Hypothalamus (tissue), 51 donors: ENCODE measurements around the gene DDX49.
"Not testable (repeated sequence)": the region's sequence is repeated elsewhere in the genome, so short reads cannot be mapped to it uniquely, and the experiment has no call there.

Source experiments
- DNase-seq, 51 donors: peaks; one replicate each; lab custom pipeline; 2025; lab: John Stamatoyannopoulos, UW

Gene DDX49

GRCh38 chr19:18939922-18940768, 20.6 kb downstream of the DDX49 start:
- DNase-seq, result peak in 44 of 51 donors; percentile 14 to 74 (median 52)

- DNase-seq, result peak in 50 of 51 donors; percentile 7 to 87 (median 58)
Observed at GRCh38 chr19:18940769-18941627, 21.5 kb downstream of the DDX49 start, which contains the start of gene HOMER3. Gene HOMER3, minus strand, starts transcription at chr19:18941217. Its CDS starts 2,235 bp downstream, at chr19:18938982.

- DNase-seq, result peak in 13 of 51 donors; percentile 1 to 21 (median 8)
Observed at GRCh38 chr19:18941628-18942354, 22.3 kb downstream of the DDX49 start.

- no peak for DNase-seq
Observed at GRCh38 chr19:18942692-18943091, 23.2 kb downstream of the DDX49 start.

GRCh38 chr19:18943465-18943864, 23.9 kb downstream of the DDX49 start:
- DNase-seq, result peak in 2 of 51 donors; percentile 19 to 20

GRCh38 chr19:18945297-18945696, 25.8 kb downstream of the DDX49 start:
- no peak for DNase-seq

GRCh38 chr19:18946335-18946734, 26.8 kb downstream of the DDX49 start:
- DNase-seq, result no peak

GRCh38 chr19:18946918-18947317, 27.4 kb downstream of the DDX49 start:
- no peak for DNase-seq

GRCh38 chr19:18948075-18948975, 28.8 kb downstream of the DDX49 start:
- DNase-seq, result no peak

- DNase-seq, result no peak
Observed at GRCh38 chr19:18948976-18949356, 29.5 kb downstream of the DDX49 start.

- no peak for DNase-seq
Observed at GRCh38 chr19:18949858-18950257, 30.3 kb downstream of the DDX49 start.

- DNase-seq, result no peak
Observed at GRCh38 chr19:18951721-18952281, 32.3 kb downstream of the DDX49 start.

- DNase-seq, result not testable (repeated sequence)
Observed at GRCh38 chr19:18952364-18953003, 33.0 kb downstream of the DDX49 start.

- DNase-seq, result no peak
Observed at GRCh38 chr19:18954094-18954493, 34.6 kb downstream of the DDX49 start.

- no peak for DNase-seq
Observed at GRCh38 chr19:18955042-18955441, 35.5 kb downstream of the DDX49 start.

- no peak for DNase-seq
Observed at GRCh38 chr19:18960370-18960769, 40.9 kb downstream of the DDX49 start.

GRCh38 chr19:18961767-18962620, 42.5 kb downstream of the DDX49 start:
- DNase-seq, result no peak

GRCh38 chr19:18964121-18964520, 44.6 kb downstream of the DDX49 start:
- DNase-seq, result no peak
